ENCODE data around the gene FZD10.

DNA sequence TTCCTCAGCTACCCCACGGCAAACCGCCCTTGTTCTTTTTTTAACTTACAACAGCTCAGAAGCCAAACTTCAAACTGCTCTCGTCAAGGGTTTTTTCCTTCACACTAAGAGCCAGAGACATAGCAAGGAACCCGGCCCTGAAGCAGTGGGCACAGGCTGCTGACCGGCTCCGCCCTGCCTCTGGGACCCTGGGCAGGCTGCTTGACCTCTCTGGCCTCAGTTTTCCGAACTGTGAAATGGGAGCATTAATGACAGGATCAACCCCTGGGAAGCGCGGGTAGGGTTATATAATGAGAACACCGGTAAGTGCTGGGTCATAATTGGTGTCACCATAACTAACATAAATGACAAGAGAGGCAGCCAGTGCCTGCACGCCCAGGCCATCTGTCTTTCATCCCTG is 21.2 kb upstream of the FZD10 start:
- TF ChIP-seq, protein P1, sequence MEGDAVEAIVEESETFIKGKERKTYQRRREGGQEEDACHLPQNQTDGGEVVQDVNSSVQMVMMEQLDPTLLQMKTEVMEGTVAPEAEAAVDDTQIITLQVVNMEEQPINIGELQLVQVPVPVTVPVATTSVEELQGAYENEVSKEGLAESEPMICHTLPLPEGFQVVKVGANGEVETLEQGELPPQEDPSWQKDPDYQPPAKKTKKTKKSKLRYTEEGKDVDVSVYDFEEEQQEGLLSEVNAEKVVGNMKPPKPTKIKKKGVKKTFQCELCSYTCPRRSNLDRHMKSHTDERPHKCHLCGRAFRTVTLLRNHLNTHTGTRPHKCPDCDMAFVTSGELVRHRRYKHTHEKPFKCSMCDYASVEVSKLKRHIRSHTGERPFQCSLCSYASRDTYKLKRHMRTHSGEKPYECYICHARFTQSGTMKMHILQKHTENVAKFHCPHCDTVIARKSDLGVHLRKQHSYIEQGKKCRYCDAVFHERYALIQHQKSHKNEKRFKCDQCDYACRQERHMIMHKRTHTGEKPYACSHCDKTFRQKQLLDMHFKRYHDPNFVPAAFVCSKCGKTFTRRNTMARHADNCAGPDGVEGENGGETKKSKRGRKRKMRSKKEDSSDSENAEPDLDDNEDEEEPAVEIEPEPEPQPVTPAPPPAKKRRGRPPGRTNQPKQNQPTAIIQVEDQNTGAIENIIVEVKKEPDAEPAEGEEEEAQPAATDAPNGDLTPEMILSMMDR (IDR thresholded peaks at IDR 0.05), result no peak
- no peak for TF ChIP-seq POLR2A (IDR thresholded peaks at IDR 0.05)

Measured in thyroid gland (tissue), 4 donors.